ENCODE results near the gene FERMT1.

- no peak for TF ChIP-seq CTCF (IDR thresholded peaks at IDR 0.05)
- TF ChIP-seq POLR2AphosphoS5 (IDR thresholded peaks at IDR 0.05), result no peak
These were observed 8.1 kb downstream of the FERMT1 start for GRCh38 chr20:6114696-6115095.

All from gastroesophageal sphincter (tissue), 3 donors.